Testis (tissue), 3 donors: ENCODE results near the gene SH3RF3. TPM values are rescaled to one million over a fixed set of nuclear protein-coding genes. Genes with fewer than 3 reads are reported as not detected.

Experiments
- DNase-seq: peaks from one replicate; pipeline ENCODE4 v3.0.0-alpha.2; 2019
- H3K27ac ChIP-seq, 2 donors: fragments of 200-600 bp; sonication (generic); one replicate each; pipeline ENCODE4 v1.5.1; 2019
- H3K27me3 ChIP-seq: fragments of 200-600 bp; sonication (generic); one replicate; pipeline ENCODE4 v1.5.1; 2019
- H3K36me3 ChIP-seq: fragments of 200-600 bp; sonication (generic); one replicate; pipeline ENCODE4 v1.5.1; 2017; ENCODE audit warnings: low read depth; ENCODE audit errors: missing control alignments
- H3K4me1 ChIP-seq: fragments of 200-600 bp; sonication (generic); one replicate; pipeline ENCODE4 v1.5.1; 2019
- H3K4me3 ChIP-seq, 2 donors: fragments of 200-600 bp; sonication (generic); one replicate each; pipeline ENCODE4 v1.5.1; 2017 to 2019
- H3K9me3 ChIP-seq: fragments of 200-600 bp; sonication (generic); one replicate; pipeline ENCODE4 v1.5.1; 2017
- CTCF ChIP-seq, 3 experiments: fragments of 450-650 bp in 2 of 3; fragments of 200-600 bp in 1 of 3; sonication (generic) in 1 of 3; IDR thresholded peaks; one replicate each; pipeline ENCODE4 v1.5.1; 2016 to 2019; ENCODE audit warnings: antibody characterized with exemption in 3 of 3, mild to moderate bottlenecking in 2 of 3, moderate library complexity in 1 of 3
- POLR2A ChIP-seq: fragments of 450-650 bp; IDR thresholded peaks from one replicate; pipeline ENCODE4 v1.6.1; 2017; ENCODE audit warnings: antibody characterized with exemption, mild to moderate bottlenecking, moderate library complexity
- WGBS, 2 donors: methylation state at CpG; one replicate each; pipeline ENCODE4 v1.1.5; 2018; 5-methylcytosine and 5-hydroxymethylcytosine counted together
- intact Hi-C: fragments of 100-400 bp; cut with DNase I; formaldehyde crosslinking; loops from one replicate; pipeline ENCODE4 v1.15.1; 2023; ENCODE audit warnings: low total_unique reads
- polyA plus RNA-seq: library from polyadenylated mRNA; stranded (reverse); fragments of 350-450 nt; fragmentation: Illumina TruSeq; extraction: RNeasy Lipid Tissue Mini Kit (QIAGEN cat#74804); gene quantifications from one replicate; pipeline ENCODE4 v1.2.3, GENCODE V29; 2014; ENCODE audit warnings: low read depth, low replicate concordance; ENCODE audit not compliant: insufficient read depth
- total RNA-seq, 2 donors: library from RNA; depleted of rRNA; stranded (reverse); fragments of >200 nt; gene quantifications; one replicate each; pipeline ENCODE4 v1.2.3, GENCODE V29; 2016

Gene SH3RF3
- total and polyA plus RNA-seq, 3 donors from 2014 or later: 9.3 to 20.1 (median 16.5) TPM

- intact Hi-C loops: loop anchor here (5.0 kb wide), 1 partner anchor 379 kb away; no protein-coding TSS in a partner anchor
- Histone ChIP-seq H3K4me3 (no peak overlapping the region), H3K9me3 (no peaks in the 10 kb centered on the region), H3K36me3 (no peaks in the 10 kb centered on the region), H3K27ac (no peak overlapping the region), H3K27me3 (no peaks in the 10 kb centered on the region), H3K4me1 (peaks cover 3% of the 10 kb centered on the region)
- 92 to 98% methylated on average over 3 of the region's 3 CpGs for WGBS, 2 donors
- no peak for TF ChIP-seq CTCF (IDR thresholded peaks at IDR 0.05)
- no peak for TF ChIP-seq POLR2A
- no peak for DNase-seq
Observed at GRCh38 chr2:109133746-109134145, 4.7 kb downstream of the SH3RF3 start.

- TF ChIP-seq CTCF (IDR thresholded peaks at IDR 0.05) (no peak), POLR2A (no peak)
- WGBS, 2 donors: 88% methylated on average over 8 of the region's 8 CpGs
- H3K27me3 ChIP-seq: no peaks in the 10 kb centered on the region
- H3K36me3 ChIP-seq: no peaks in the 10 kb centered on the region
- intact Hi-C loops: loop anchor here (5.0 kb wide), 1 partner anchor 377 kb away; no protein-coding TSS in a partner anchor
- H3K27ac ChIP-seq: no peak overlapping the region
- no peaks in the 10 kb centered on the region for H3K9me3 ChIP-seq
- DNase-seq: peak; percentile 5
- H3K4me1 ChIP-seq: peaks cover 3% of the 10 kb centered on the region
- no peak overlapping the region for H3K4me3 ChIP-seq
Observed at GRCh38 chr2:109134741-109135358, 5.8 kb downstream of the SH3RF3 start.

GRCh38 chr2:109135359-109136197, 6.6 kb downstream of the SH3RF3 start:
- no peak overlapping the region for H3K27ac ChIP-seq
- no peaks in the 10 kb centered on the region for H3K4me1 ChIP-seq
- DNase-seq: no peak
- H3K4me3 ChIP-seq: no peak overlapping the region
- H3K36me3 ChIP-seq: no peaks in the 10 kb centered on the region
- no peaks in the 10 kb centered on the region for H3K9me3 ChIP-seq
- intact Hi-C loops: no loop called here
- 82 to 83% methylated on average over 17 of the region's 17 CpGs for WGBS, 2 donors
- TF ChIP-seq POLR2A (no peak), CTCF (IDR thresholded peaks at IDR 0.05) (no peak)
- H3K27me3 ChIP-seq: no peaks in the 10 kb centered on the region

- Histone ChIP-seq H3K27me3 (no peaks in the 10 kb centered on the region), H3K4me1 (no peaks in the 10 kb centered on the region), H3K36me3 (no peaks in the 10 kb centered on the region), H3K4me3 (no peak overlapping the region), H3K9me3 (no peaks in the 10 kb centered on the region), H3K27ac (no peak overlapping the region)
- intact Hi-C loops: no loop called here
- DNase-seq: no peak
- 90% methylated on average over 7 of the region's 7 CpGs for WGBS, 2 donors
- TF ChIP-seq CTCF (IDR thresholded peaks at IDR 0.05) (no peak), POLR2A (no peak)
Observed at GRCh38 chr2:109136542-109136941, 7.5 kb downstream of the SH3RF3 start.
